ENCODE data around the gene ADAMTS2.

DNA sequence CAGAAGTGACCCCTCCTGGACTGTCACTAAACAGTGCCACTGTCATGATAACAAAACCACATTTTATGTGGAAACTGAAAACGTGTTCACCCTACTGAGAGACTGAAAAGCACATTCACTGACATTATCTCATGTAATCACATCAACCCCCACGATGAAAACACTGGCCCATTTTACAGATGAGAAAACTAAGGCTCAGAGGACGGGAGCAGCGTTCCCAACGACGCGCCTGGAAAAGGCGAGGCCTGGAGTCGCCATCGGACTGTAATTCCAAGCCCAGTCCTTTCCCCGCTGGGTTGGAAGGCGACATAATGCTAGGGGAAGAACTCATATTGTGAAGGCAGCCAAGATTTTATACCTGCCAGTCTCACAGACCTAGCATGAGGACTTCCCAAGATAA, 140.0 kb downstream of the ADAMTS2 start:
- TF ChIP-seq, protein P1, sequence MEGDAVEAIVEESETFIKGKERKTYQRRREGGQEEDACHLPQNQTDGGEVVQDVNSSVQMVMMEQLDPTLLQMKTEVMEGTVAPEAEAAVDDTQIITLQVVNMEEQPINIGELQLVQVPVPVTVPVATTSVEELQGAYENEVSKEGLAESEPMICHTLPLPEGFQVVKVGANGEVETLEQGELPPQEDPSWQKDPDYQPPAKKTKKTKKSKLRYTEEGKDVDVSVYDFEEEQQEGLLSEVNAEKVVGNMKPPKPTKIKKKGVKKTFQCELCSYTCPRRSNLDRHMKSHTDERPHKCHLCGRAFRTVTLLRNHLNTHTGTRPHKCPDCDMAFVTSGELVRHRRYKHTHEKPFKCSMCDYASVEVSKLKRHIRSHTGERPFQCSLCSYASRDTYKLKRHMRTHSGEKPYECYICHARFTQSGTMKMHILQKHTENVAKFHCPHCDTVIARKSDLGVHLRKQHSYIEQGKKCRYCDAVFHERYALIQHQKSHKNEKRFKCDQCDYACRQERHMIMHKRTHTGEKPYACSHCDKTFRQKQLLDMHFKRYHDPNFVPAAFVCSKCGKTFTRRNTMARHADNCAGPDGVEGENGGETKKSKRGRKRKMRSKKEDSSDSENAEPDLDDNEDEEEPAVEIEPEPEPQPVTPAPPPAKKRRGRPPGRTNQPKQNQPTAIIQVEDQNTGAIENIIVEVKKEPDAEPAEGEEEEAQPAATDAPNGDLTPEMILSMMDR (IDR thresholded peaks at IDR 0.05; ENCODE audit: extremely low read depth in 1 of 2, insufficient read depth in 1 of 2, low read depth in 1 of 2, low read length in 2 of 2), result no peak
- TF ChIP-seq POLR2A (IDR thresholded peaks at IDR 0.05; ENCODE audit: low read depth, low read length), result no peak
